Glomerular visceral epithelial cell (primary cell): ENCODE measurements around the gene MSH5.

Experiments
- DNase-seq: peaks from one replicate; pipeline ENCODE4 v3.0.0-alpha.2; 2016; ENCODE audit errors: extremely low spot score

MSH5 gene

GRCh38 chr6:31713465-31713864 lies 26.3 kb upstream of the MSH5 start:
- DNase-seq: no peak

DNA sequence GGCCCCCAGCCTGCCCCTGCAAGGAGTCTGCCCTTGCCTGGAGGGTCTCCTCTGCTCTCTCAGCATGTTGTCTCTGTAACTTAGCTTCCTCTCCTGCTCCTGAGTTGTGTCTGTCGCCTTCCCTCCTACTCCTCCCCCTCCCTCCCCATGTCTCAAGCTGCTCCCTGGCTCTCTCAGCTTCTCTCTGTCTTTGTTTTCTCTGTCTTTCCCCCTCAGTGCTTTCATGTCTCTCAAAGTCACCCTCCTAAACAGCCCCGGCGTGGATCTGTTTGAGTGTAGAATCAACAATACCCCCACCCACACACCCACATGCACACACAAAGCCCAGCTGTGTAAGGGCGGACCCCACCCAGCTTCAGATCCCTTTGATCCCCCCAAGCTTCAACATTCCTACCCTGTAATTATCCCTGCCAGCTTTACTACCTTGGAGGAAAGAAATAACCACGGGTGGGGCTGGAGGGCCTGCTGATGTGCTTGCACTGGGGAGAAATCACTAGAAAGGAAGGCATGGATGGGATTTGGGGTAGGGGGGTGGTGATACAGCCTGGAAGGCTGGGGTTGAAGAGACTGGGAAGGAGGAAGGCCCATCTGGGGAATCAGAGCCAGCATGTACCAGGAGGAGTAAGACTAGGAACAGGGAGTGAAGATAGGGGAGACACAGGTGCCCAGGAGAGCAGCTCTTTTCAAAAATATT lies 25.7 kb upstream of the MSH5 start:
- no peak for DNase-seq

GRCh38 chr6:31715022-31715958 lies 24.5 kb upstream of the MSH5 start, which contains the start of gene LY6G6D:
Gene LY6G6D, plus strand, starts transcription at chr6:31715348. Its CDS starts 8 bp downstream, at chr6:31715356.
- DNase-seq: no peak

DNA sequence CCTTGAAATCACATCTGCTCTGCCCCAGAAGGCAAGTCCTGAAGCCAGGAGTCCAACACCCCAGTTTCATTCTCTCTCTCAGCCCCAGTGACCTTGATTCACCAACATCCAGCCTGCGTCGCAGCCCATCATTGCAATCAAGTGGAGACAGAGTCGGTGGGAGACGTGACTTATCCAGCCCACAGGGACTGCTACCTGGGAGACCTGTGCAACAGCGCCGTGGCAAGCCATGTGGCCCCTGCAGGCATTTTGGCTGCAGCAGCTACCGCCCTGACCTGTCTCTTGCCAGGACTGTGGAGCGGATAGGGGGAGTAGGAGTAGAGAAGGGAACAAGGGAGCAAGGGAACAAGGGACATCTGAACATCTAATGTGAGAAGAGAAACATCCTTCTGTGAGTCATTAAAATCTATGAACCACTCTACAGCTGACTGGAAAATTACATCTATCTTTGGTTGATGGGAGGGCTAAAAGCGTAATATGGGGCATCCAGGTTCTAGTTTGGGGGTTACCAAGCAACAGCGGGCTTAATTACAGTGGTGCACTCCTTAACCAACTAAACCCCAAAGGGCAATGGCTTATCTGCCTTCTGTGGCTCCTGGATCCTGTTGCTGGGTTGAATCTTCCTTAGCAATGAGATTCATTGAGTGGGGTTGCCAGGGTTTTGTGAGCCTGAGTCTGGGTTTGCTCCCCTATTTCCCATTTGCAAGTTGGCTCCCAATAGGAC lies 22.1 kb upstream of the MSH5 start:
- DNase-seq: no peak

- no peak for DNase-seq
Measured at GRCh38 chr6:31718265-31718664, 21.5 kb upstream of the MSH5 start.

DNA sequence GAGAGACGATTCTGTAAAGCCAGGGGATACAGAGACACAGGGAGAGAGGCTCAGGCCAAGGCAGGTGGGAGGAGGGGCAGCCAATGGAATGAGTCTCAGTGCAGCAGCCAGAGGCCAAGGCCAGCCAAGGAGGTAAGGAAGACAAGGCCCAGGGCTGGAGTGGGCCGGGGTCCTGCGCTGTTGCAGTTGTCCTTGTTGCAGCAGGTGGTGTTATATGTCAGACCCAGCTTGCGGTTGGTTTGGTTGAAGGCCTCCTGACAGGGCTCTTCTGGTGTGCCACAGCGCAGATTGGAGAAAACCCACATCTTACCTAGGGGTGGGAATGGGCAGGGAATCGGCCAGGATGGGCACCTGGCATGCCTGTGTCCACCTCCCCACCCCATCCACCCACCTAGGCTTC lies 20.8 kb upstream of the MSH5 start:
- no peak for DNase-seq

DNA sequence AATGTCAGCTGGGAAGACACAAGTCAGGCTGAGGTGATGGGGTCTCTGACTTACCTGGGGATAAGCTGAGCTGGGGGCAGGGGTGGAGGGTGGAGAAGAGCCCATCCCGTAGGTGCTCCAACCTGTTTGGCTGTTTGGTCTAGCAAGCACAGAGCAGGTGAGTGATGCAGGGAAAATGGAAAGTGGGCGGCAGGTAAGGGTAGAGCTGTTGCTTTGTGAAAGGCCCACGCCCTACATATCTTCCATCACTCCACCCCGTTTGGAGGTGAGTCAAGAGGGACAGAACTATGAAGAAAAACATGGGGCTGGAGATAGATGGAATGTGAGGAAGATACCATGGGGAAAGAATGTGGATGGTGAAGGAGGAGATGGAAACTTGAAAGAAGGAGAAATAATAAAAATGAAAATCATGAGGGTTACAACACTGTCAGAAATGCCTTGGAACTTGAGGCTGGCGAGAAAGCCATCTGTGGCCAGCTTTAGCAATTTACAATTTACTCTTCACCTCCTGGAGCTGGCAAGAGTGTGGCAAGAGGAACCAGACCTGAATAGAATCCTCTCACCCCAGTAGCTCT lies 19.5 kb upstream of the MSH5 start:
- no peak for DNase-seq

DNA sequence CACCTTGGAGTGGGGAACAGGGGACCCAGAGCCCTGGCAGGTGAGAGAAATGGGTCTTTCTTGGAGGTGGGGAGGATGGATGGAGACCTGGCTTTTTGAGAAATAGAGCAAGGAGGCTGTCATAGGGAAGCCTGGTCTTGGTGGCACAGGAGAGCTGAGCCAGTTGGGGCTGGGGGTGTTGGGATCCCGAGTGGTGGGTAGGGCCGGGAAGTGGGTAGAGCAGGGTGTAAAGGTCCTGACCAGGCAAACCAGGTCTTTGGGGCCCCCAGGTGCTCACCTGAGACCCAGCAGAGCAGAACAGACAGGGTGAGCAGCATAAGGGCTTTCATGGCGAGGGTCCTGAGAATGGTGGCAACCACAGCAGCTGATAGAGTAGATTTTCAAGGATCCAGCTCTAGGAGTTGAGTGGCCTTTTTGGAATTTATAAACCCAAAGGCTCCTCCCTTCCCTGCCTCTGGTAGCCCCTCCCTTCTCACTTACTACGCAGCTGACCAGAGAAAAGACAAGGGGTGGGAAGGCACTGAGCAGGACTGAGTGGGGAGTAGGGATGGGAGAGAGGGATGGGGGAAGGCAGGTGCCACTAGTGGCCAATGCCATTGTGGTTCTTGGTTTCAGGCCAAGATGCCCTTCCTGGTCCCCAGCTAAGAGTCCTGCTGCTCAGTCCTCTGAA lies 18.3 kb upstream of the MSH5 start, which contains the start of gene LY6G6C:
LY6G6C (minus strand) TSS at position 396 of the 670 bp plus-strand sequence; CDS start at position 329, 67 bp downstream.
- DNase-seq: no peak

DNA sequence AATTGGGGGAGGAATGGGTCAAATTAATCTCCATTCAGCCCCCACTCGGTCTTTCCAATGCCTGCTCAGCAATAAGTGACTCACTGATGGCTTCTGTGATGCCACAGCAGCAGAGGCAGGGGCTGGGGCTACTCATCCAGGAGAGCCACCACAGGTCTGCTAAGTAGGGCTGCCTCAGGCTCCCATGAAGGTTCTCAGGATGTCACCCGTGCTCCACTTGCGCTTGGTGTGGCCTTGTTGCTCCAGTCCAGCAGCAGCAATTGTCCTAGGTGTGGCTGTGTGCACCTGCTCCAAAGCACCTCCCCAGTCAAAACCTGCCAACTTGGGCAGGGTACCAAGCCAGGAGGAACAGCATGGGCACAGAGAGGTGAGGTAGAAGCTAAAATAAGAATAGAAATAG lies 17.6 kb upstream of the MSH5 start:
- no peak for DNase-seq

GRCh38 chr6:31723245-31723979 lies 16.4 kb upstream of the MSH5 start, which contains the start of gene MPIG6B:
Gene MPIG6B, plus strand, starts transcription at chr6:31723373. Its CDS starts 11 bp downstream, at chr6:31723384.
- no peak for DNase-seq

- no peak for DNase-seq
Measured at GRCh38 chr6:31723980-31724691, 15.7 kb upstream of the MSH5 start.

DNA sequence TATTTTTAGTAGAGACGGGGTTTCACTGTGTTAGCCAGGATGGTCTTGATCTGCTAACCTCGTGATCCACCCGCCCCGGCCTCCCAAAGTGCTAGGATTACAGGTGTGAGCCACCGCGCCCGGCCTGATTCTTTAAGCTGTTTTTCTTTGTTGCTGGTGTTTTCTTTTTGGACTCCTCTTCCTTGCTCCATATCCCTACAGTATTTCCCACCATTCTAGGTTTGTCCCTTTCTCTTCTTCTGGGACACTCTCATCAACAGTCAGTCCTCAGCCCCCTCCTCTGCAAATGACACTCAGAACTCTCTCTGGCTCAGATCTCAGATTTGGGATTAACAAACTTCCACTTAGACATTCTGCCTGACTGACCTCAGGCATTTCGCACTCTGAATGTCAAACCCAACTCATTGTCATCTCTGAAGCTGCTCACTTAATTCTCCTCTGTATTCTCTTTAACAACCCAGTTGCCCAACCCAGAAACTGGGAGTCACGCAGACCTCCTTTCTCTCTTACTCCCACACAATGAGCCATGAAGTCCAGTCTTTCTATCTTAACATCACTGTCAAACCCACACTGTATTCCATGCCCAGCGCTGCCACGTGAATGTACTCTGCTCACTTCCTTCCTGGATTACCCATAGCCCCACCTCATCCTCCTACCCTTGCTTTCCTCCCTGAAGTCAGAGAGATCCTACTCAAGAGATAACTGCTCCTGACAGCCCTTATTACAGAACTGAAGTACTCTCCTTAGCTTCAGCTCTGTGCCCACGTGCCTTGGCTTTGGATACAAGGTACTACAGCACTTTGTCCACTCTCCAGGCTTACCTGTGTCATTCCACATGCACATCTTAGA lies 14.1 kb upstream of the MSH5 start:
- DNase-seq: no peak

DNA sequence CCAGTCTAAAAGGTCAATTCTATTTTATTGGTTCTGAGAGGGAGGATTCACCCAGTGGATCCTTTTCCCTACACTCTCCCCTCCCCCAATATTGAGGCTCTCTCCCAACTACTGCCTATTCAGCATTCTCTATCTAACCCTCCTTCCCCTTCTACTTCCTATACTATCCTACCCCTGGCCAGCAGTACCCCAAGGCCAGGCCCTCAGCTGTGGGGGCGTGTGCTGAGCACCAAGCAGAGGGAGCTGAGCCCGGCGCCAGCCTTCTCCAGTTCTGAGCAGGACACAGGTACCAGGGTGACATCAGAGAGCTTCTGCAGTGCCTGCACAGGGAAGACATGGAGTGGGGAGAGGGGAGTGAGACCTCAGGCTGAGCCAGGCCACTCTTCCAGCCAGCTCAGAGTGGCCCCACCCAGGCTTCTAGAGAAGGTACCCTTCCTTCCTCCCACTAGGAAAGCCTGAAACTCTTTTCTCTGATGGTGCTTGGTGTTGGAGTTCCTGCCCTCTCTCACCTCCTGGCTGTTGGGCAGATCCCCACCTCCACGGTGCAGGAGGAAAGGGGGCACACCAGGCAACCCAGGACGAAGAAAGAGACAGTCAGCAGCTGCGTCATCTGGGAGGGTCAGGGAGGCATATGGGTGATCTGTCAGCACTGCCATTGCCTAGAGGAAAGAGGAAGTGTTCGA lies 12.6 kb upstream of the MSH5 start:
- DNase-seq: no peak

DNA sequence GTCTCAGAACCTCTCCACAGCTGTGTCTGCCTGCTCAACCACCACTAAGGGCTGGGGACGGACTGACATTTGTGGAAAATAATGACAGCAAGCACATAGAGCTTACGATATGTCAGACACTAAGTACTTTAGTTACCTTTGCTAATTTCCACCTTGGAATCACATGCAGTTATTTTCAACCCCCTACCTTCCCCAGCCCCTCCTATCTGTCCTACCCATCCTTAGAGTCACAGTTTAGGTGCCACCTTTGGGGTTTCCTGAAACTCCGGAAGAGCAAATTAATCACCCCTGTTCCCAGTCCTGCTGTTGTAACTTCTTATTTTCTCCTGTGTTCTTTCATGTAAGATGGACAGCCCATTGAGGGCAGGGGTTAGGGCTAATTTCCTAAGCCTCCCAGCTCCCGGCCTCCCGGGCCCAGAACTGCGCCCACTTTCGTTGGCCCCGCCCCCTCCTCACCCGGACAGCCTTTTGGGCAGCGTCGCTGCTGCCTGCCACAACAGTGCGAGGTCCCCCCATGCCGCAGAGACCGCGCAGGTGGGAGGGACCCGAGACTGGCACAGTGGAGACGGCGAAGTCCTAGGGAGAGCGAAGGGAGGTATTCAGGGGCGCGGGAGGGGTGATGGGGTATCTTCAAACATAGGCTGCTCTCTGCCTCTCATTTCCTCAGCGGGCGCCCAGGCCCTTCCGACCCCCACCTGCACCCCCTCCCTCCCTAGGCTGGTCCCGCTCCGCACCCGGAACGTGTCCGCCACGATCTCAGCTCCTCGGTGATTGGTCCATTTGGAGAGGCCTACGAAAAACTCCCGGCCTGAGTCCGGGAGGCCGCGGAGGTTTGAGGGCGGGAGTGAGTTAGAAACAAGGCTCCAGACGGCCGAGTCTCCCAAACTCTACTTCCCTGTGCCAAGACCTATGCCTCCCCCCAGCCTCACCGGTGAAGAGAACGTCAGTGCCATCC lies 11.8 kb upstream of the MSH5 start:
- DNase-seq: no peak

- DNase-seq: no peak
Measured at GRCh38 chr6:31728767-31729514, 10.9 kb upstream of the MSH5 start, which contains the start of gene DDAH2. Gene DDAH2, minus strand, starts transcription at chr6:31729299. Its CDS starts 138 bp downstream, at chr6:31729161.

DNA sequence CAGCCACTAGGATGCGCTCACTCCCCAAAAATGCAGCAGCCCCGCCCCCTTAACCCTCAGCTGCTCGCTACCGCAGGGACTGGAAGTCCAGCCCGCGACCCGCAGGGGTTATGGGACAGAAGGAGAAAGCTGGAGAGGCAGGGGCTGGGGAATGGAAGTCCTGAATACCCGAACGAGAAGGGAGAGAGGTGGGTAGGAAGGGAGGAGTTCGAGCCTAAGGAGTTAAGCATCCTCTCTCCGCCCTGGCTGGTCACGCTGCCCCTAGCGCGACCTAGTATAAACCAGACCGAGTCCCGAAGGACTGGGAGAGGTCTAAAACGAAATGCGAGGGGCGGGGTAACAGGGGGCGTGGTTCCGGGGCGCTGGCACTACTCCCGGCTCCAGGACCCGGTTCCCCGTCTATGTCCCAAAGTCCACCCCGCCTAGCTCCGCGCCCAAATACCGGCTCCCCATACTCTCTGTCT lies 10.3 kb upstream of the MSH5 start:
- DNase-seq: peak; percentile 88
